Glutamatergic neuron (in vitro differentiated cells): Measurements from ENCODE around the gene ELF2. TPM values are rescaled to one million over a fixed set of nuclear protein-coding genes. Genes with fewer than 3 reads are reported as not detected.

ENCODE experiments used
- DNase-seq: peaks from one replicate; pipeline ENCODE4 v3.0.0; 2022
- H3K27ac Mint-ChIP-seq: one replicate; pipeline ENCODE4 v1.8.0; 2020; ENCODE audit warnings: mild to moderate bottlenecking, mixed read lengths, inconsistent platforms; ENCODE audit not compliant: unreplicated experiment
- H3K27me3 Mint-ChIP-seq: one replicate; pipeline ENCODE4 v1.8.0; 2020; ENCODE audit warnings: mild to moderate bottlenecking, moderate library complexity, mixed read lengths, inconsistent platforms; ENCODE audit not compliant: unreplicated experiment
- H3K36me3 Mint-ChIP-seq: one replicate; pipeline ENCODE4 v1.8.0; 2020; ENCODE audit warnings: mild to moderate bottlenecking, mixed read lengths, inconsistent platforms; ENCODE audit not compliant: unreplicated experiment
- H3K4me1 Mint-ChIP-seq: one replicate; pipeline ENCODE4 v1.8.0; 2020; ENCODE audit warnings: mild to moderate bottlenecking, low read depth, mixed read lengths, inconsistent platforms; ENCODE audit not compliant: unreplicated experiment
- H3K4me3 Mint-ChIP-seq: one replicate; pipeline ENCODE4 v1.8.0; 2020; ENCODE audit warnings: mild to moderate bottlenecking, mixed read lengths, inconsistent platforms; ENCODE audit not compliant: unreplicated experiment
- H3K9me3 Mint-ChIP-seq: one replicate; pipeline ENCODE4 v1.8.0; 2020; ENCODE audit warnings: mild to moderate bottlenecking, moderate library complexity, mixed read lengths, inconsistent platforms; ENCODE audit not compliant: unreplicated experiment
- total RNA-seq: library from RNA; stranded (reverse); fragmentation: NEBNext Ultra II Directional; extraction: Animal tissue kit (Norgen Biotek cat#: 25700); gene quantifications from one replicate; pipeline ENCODE4 v1.2.1, GENCODE V29; 2021; ENCODE audit not compliant: unreplicated experiment
- TF ChIP-seq, protein P1 (sequence below): fragments of 200-600 bp; sonication (generic); IDR thresholded peaks from one replicate; pipeline ENCODE4 v1.5.0; 2021; ENCODE audit not compliant: partially characterized antibody, unreplicated experiment

ELF2 gene
- total RNA-seq, 1 donor from 2014 or later: 32.4 TPM

DNA sequence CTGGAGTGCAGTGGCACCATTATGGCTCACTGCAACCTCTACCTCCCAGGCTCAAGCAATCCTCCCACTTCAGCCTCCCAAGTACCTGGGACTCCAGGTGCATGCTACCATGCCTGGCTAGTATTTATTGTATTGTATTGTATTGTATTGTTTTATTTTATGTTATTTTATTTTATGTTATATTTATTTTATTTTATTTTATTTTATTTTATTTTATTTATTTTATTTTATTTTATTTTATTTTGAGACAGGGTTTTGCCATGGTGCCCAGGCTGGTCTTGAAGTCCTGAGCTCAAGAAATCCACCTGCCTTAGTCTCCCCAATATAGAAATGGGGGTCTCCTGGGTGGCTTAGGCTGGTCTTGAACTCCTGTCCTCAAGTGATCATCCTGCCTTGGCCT lies 42.6 kb downstream of the ELF2 start:
- Mint-ChIP-seq H3K27ac (no peak overlapping the region), H3K36me3 (no peaks in the 10 kb centered on the region), H3K27me3 (no peaks in the 10 kb centered on the region), H3K4me1 (peaks cover 5% of the 10 kb centered on the region), H3K9me3 (no peaks in the 10 kb centered on the region), H3K4me3 (no peak overlapping the region)
- no peak for DNase-seq
- TF ChIP-seq, protein P1, sequence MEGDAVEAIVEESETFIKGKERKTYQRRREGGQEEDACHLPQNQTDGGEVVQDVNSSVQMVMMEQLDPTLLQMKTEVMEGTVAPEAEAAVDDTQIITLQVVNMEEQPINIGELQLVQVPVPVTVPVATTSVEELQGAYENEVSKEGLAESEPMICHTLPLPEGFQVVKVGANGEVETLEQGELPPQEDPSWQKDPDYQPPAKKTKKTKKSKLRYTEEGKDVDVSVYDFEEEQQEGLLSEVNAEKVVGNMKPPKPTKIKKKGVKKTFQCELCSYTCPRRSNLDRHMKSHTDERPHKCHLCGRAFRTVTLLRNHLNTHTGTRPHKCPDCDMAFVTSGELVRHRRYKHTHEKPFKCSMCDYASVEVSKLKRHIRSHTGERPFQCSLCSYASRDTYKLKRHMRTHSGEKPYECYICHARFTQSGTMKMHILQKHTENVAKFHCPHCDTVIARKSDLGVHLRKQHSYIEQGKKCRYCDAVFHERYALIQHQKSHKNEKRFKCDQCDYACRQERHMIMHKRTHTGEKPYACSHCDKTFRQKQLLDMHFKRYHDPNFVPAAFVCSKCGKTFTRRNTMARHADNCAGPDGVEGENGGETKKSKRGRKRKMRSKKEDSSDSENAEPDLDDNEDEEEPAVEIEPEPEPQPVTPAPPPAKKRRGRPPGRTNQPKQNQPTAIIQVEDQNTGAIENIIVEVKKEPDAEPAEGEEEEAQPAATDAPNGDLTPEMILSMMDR: no peak

- H3K4me1 Mint-ChIP-seq: no peaks in the 10 kb centered on the region
- H3K9me3 Mint-ChIP-seq: peaks cover 2% of the 10 kb centered on the region
Measured at GRCh38 chr4:139131209-139131870, 45.7 kb downstream of the ELF2 start.

GRCh38 chr4:139129206-139129605 lies 47.8 kb downstream of the ELF2 start:
- Mint-ChIP-seq H3K4me1 (no peaks in the 10 kb centered on the region), H3K36me3 (no peaks in the 10 kb centered on the region), H3K9me3 (peaks cover 2% of the 10 kb centered on the region), H3K27ac (no peak overlapping the region), H3K4me3 (no peak overlapping the region), H3K27me3 (peaks cover 2% of the 10 kb centered on the region)
- no peak for DNase-seq
- TF ChIP-seq, protein P1: no peak

More at GRCh38 chr4:139131209-139131870, 45.7 kb downstream of the ELF2 start:
- TF ChIP-seq, protein P1: no peak
- Mint-ChIP-seq H3K27me3 (peaks cover 2% of the 10 kb centered on the region), H3K4me3 (no peak overlapping the region), H3K36me3 (no peaks in the 10 kb centered on the region), H3K27ac (no peak overlapping the region)
- no peak for DNase-seq

GRCh38 chr4:139126898-139127297 lies 50.1 kb downstream of the ELF2 start:
- no peak overlapping the region for H3K4me3 Mint-ChIP-seq
- peaks cover 2% of the 10 kb centered on the region for H3K27me3 Mint-ChIP-seq

DNA sequence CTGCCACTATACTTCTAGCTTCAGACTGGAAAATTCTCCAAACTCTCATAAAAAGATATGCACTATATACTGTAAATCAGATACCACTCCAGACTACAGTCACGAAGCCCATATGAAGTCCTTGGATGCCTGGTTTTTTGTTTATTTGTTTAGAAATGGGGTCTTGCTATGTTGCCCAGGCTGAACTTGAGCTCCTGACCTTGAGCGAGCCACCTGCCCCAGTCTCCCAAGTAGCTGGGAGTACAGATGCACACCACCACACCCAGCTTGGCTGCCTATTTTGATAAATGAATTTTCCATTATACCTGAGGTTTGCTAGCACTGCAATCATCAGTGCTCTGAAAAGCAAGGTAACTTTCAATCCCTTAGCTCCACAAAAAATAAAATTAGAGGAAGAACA lies 53.1 kb downstream of the ELF2 start:
- H3K4me3 Mint-ChIP-seq: no peak overlapping the region
- TF ChIP-seq, protein P1: no peak
- H3K27ac Mint-ChIP-seq: no peak overlapping the region
- no peaks in the 10 kb centered on the region for H3K4me1 Mint-ChIP-seq
- H3K36me3 Mint-ChIP-seq: no peaks in the 10 kb centered on the region
- no peaks in the 10 kb centered on the region for H3K9me3 Mint-ChIP-seq
- no peak for DNase-seq
- H3K27me3 Mint-ChIP-seq: no peaks in the 10 kb centered on the region

More at GRCh38 chr4:139126898-139127297, 50.1 kb downstream of the ELF2 start:
- Mint-ChIP-seq H3K4me1 (no peaks in the 10 kb centered on the region), H3K36me3 (no peaks in the 10 kb centered on the region), H3K27ac (no peak overlapping the region), H3K9me3 (peaks cover 2% of the 10 kb centered on the region)
- TF ChIP-seq, protein P1: no peak
- no peak for DNase-seq
